Thoracic aorta (tissue), 2 donors: ENCODE measurements around the gene C5orf34. TPM values are rescaled to one million over a fixed set of nuclear protein-coding genes. Genes with fewer than 3 reads are reported as not detected.
A peak's percentile ranks its signal among the peaks of the same experiment; 100 is the strongest.
"Not testable (repeated sequence)": the region's sequence is repeated elsewhere in the genome, so short reads cannot be mapped to it uniquely, and the experiment has no call there.

Source experiments
- ATAC-seq: fragments of 150-250 bp; one replicate; pipeline ENCODE4 v1.8.0; 2017; ENCODE audit warnings: low read depth; ENCODE audit not compliant: insufficient number of reproducible peaks, low FRiP score
- DNase-seq: peaks from one replicate; pipeline ENCODE4 v3.0.0-alpha.2; 2020; ENCODE audit warnings: low spot score
- H3K27ac ChIP-seq, 2 donors: fragments of 200-600 bp; sonication (generic); 1 replicate in 1 of 2; 2 replicates in 1 of 2; pipeline ENCODE4 v1.5.1; 2016; ENCODE audit warnings: mild to moderate bottlenecking in 2 of 2, moderate library complexity in 2 of 2
- H3K27me3 ChIP-seq: fragments of 200-600 bp; sonication (generic); replicated peaks from 2 replicates; pipeline ENCODE4 v1.6.0; 2016; ENCODE audit warnings: mild to moderate bottlenecking; ENCODE audit not compliant: insufficient read depth
- H3K36me3 ChIP-seq: fragments of 200-600 bp; sonication (generic); one replicate; pipeline ENCODE4 v1.5.1; 2016
- H3K4me1 ChIP-seq, 2 donors: fragments of 200-600 bp; sonication (generic); 1 replicate in 1 of 2; 2 replicates in 1 of 2; pipeline versions ENCODE4 v1.5.1 to v1.6.0; 2016; ENCODE audit warnings: low read depth in 2 of 2, mild to moderate bottlenecking in 1 of 2; ENCODE audit not compliant: control insufficient read depth in 1 of 2
- H3K4me3 ChIP-seq: fragments of 200-600 bp; sonication (generic); 2 replicates; pipeline ENCODE4 v1.5.1; 2016; ENCODE audit warnings: mild to moderate bottlenecking
- H3K9me3 ChIP-seq: fragments of 200-600 bp; sonication (generic); 2 replicates; pipeline ENCODE4 v1.5.1; 2016
- total RNA-seq, 2 donors: library from RNA; depleted of rRNA; stranded (reverse); fragments of >200 nt; gene quantifications; one replicate each; pipeline versions ENCODE4 v1.1.0 to v1.2.3, GENCODE V29; 2016
- TF ChIP-seq, protein P1 (sequence below): fragments of 200-600 bp; sonication (generic); IDR thresholded peaks from one replicate; pipeline ENCODE4 v1.5.1; 2019; ENCODE audit warnings: antibody characterized with exemption

C5orf34 gene
- total RNA-seq, 2 donors from 2014 or later, result 0.85 to 3.0 TPM

DNA sequence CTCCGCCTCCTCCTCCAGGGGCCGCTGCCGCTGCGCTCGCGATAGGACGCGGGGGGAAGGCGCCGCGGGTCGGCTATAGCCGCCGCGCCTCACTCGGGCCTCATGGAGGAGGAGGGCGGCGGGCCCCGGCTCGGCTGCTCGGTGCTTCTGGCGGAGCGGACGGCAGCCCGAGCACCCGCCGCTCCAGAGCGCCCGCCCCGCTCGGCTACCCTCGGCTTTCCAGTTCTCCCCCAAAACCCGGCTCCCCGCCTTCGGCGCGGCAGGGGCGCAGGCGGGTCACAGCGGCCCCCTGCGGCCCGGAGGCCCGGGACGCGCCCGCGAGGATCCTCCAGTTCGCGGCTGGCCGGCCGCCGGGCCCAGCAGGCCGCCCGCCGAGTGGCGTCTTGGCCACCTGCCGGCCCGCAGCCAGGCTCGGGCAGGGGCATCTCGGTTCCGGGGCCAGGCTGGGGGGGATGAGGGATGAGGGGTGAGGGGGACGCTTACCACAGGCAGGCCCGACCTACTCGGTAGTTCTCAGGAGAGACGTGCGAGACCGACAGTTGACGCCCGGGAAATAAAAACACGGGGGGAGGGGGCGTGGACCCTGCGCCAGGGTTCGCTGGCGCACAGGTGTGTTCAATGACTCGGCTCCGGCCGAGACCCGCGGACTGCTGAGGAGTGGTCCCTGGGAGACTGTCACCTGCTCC, 42.1 kb upstream of the C5orf34 start, which contains the start of gene PAIP1:
TSS of gene PAIP1 (minus strand) at position 221 of the 686 bp plus-strand sequence. CDS start 231 bp downstream, outside the sequence.
- H3K4me1 ChIP-seq, result peaks cover 21 to 44% of the 10 kb centered on the region in 2 donors
- H3K4me3 ChIP-seq, result peak within 1 kb of the TSS; percentile 95
- peak; percentile 85 for ATAC-seq
- H3K27me3 ChIP-seq, result no peaks in the 10 kb centered on the region
- no peaks in the 10 kb centered on the region for H3K36me3 ChIP-seq
- peak; percentile 3 for DNase-seq
- H3K9me3 ChIP-seq, result no peaks in the 10 kb centered on the region
- TF ChIP-seq, protein P1, sequence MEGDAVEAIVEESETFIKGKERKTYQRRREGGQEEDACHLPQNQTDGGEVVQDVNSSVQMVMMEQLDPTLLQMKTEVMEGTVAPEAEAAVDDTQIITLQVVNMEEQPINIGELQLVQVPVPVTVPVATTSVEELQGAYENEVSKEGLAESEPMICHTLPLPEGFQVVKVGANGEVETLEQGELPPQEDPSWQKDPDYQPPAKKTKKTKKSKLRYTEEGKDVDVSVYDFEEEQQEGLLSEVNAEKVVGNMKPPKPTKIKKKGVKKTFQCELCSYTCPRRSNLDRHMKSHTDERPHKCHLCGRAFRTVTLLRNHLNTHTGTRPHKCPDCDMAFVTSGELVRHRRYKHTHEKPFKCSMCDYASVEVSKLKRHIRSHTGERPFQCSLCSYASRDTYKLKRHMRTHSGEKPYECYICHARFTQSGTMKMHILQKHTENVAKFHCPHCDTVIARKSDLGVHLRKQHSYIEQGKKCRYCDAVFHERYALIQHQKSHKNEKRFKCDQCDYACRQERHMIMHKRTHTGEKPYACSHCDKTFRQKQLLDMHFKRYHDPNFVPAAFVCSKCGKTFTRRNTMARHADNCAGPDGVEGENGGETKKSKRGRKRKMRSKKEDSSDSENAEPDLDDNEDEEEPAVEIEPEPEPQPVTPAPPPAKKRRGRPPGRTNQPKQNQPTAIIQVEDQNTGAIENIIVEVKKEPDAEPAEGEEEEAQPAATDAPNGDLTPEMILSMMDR, result peak; percentile 48
- peak within 1 kb of the TSS; percentile 91 to 92 for H3K27ac ChIP-seq

GRCh38 chr5:43556607-43556856, 41.6 kb upstream of the C5orf34 start:
- Histone ChIP-seq H3K27ac (peak overlapping the region; percentile 91 to 92), H3K4me3 (peak overlapping the region; percentile 95), H3K4me1 (peaks cover 21 to 48% of the 10 kb centered on the region in 2 donors)
- H3K9me3 ChIP-seq, H3K27me3 ChIP-seq, ATAC-seq, H3K36me3 ChIP-seq: not testable (repeated sequence)
- DNase-seq, result peak; percentile 29

DNA sequence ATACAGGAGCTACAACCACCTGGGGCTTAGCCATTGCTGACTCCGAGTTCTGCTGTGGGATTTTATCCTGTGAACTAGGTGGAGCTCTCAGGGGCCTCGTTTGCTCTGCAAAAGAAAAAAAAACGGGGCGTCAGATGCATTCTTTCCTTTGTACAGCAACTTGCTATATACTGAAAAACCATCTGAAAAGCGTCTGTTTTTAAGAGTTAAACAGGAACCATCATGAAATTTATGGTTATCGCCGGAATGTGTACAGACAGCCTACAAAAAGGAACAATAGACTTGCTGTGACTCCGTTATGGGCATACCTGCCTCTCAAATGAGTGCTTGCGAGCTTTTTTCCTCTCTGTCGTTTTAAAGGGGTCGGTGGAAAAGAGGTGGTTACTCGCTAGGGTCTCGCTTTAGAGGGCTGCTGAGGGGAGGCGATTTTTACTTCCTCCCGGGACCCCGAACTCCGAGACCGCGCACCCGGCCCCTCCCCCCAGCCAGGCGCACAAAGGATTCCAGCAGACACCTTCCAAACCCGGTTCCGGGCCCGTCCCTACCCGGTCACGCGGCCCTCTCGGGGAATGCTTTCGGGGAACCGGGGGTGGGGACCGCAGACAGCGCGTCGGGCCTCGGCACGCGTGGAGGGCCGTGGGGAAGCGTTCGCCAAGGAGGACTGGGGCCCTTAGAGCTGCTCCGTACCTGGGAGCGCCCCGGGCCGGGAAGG, 41.1 kb upstream of the C5orf34 start:
- H3K27ac ChIP-seq, result peak overlapping the region; percentile 91 to 92
- TF ChIP-seq, protein P1, result no peak
- H3K4me3 ChIP-seq, result peak overlapping the region; percentile 95
- H3K27me3 ChIP-seq, result no peaks in the 10 kb centered on the region
- H3K4me1 ChIP-seq, result peaks cover 21 to 49% of the 10 kb centered on the region in 2 donors
- ATAC-seq (peak; percentile 4), DNase-seq (peak; percentile 3)
- H3K36me3 ChIP-seq, result no peaks in the 10 kb centered on the region
- no peaks in the 10 kb centered on the region for H3K9me3 ChIP-seq

GRCh38 chr5:43554497-43554896, 39.5 kb upstream of the C5orf34 start:
- no peak for ATAC-seq
- no peaks in the 10 kb centered on the region for H3K36me3 ChIP-seq
- H3K4me1 ChIP-seq, result peaks cover 21 to 49% of the 10 kb centered on the region in 2 donors
- no peak for DNase-seq
- H3K27ac ChIP-seq, result no peak overlapping the region
- H3K9me3 ChIP-seq, result no peaks in the 10 kb centered on the region
- peak overlapping the region; percentile 95 for H3K4me3 ChIP-seq
- TF ChIP-seq, protein P1, result no peak
- no peaks in the 10 kb centered on the region for H3K27me3 ChIP-seq

- DNase-seq (no peak), ATAC-seq (no peak)
- H3K27ac ChIP-seq, result no peak overlapping the region
- H3K4me3 ChIP-seq, result no peak overlapping the region
- H3K27me3 ChIP-seq, result no peaks in the 10 kb centered on the region
- H3K36me3 ChIP-seq, result no peaks in the 10 kb centered on the region
- H3K4me1 ChIP-seq, result peaks cover 21 to 49% of the 10 kb centered on the region in 2 donors
- TF ChIP-seq, protein P1, result no peak
- no peaks in the 10 kb centered on the region for H3K9me3 ChIP-seq
Measured at GRCh38 chr5:43553381-43553780, 38.4 kb upstream of the C5orf34 start.
